ENCODE measurements around the gene ORM2. TPM values are rescaled to one million over a fixed set of nuclear protein-coding genes. Genes with fewer than 3 reads are reported as not detected.

ORM2 gene
- total RNA-seq, 1 experiment from 2014 or later: not detected

Other genes starting within 250 kb of the ORM2 start
- gene KIF12, start 230.6 kb upstream of the ORM2 start, total RNA-seq (2014; rRNA removed; shearing (Covaris generic)): not detected in 2 replicates
- 1.2 and 2.8 TPM in 2 replicates for gene COL27A1, start 174.3 kb upstream of the ORM2 start, total RNA-seq (2014; rRNA removed; shearing (Covaris generic))
- gene ORM1, start 6.8 kb upstream of the ORM2 start, total RNA-seq (2014; rRNA removed; shearing (Covaris generic)): not detected in 2 replicates
- 36.2 and 40.8 TPM in 2 replicates for gene AKNA, start 58.1 kb downstream of the ORM2 start, total RNA-seq (2014; rRNA removed; shearing (Covaris generic))
- 7.2 and 8.1 TPM in 2 replicates for gene WHRN, start 175.6 kb downstream of the ORM2 start, total RNA-seq (2014; rRNA removed; shearing (Covaris generic))